Measurements from ENCODE around the gene MTMR6. TPM values are rescaled to one million over a fixed set of nuclear protein-coding genes. Genes with fewer than 3 reads are reported as not detected.

The MTMR6 gene
- total RNA-seq, 1 donor from 2014 or later: 16.4 TPM

DNA sequence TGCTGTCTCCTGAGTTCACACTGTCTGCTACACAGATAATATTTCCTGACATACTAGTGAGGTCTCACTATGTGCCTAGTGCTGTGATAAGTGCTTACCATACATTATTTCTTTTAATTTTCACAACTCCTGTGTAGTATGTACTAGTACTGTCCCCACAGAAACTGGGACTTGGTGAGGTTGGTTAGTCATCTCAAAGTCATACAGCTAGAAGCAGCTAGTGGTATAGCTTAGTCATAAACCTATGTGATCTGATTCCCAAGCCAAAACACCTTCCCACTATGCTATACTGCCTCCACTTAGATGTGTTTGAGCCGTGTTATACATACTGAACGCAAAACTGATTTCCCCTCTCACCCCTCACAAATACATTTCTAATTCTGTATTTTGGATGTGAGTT lies 10.5 kb downstream of the MTMR6 start:
- no peak for DNase-seq

DNA sequence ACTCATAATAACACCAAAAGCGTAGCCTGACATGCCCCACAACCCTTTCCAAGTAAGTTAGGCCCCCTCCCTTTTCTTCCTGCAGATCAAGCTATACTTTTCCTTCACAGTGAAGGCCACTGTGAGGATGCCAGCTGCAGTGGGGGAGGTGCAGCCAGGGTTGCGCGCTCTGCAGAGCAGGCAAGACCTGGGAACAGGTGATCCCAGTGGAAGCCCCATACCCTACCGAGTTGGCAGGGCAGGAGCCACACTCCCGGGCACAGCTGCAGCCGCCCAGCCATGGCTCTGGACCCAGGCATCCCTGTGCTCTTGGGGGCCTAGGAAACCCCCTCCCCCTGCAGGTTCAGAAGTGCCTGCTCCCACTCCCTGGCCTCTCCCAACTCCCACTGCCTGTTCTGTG lies 18.7 kb downstream of the MTMR6 start:
- DNase-seq: no peak

DNA sequence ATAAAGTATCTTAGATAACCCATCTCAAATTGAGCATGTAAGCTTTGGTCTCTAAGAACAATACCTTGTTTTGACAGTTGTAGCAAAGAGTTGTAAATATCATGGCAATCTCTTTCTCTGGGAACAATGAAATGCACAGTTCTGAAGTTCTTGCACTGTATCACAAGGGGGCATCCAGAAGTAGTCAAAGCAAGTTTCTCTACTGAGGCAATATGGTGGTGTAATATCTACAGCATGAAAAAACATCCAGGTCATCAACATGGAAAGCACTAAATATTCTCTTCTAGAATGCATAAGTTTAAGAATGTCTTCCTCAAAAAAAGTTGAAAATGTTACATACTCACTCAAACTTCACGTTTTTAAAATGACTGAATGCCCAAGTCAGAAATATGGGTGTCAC lies 19.6 kb downstream of the MTMR6 start:
- DNase-seq: no peak

DNA sequence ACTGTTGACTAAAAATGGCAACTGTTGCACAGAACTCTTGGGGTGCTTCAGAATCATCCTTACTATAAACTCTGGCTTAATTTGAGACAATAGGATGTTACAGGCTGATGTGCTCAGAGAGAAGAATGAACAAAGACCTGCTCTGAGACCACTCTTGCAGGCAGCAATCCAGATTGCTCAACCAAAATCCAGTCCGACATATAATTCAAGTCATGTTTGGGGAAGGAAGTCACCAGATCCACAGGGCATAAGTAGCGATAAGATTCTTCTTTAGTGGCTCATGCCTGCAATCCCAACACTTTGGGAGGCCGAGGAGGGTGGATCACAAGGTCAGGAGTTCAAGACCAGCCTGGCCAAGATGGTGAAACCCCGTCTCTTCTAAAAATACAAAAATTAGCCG lies 20.6 kb downstream of the MTMR6 start:
- DNase-seq: no peak

DNA sequence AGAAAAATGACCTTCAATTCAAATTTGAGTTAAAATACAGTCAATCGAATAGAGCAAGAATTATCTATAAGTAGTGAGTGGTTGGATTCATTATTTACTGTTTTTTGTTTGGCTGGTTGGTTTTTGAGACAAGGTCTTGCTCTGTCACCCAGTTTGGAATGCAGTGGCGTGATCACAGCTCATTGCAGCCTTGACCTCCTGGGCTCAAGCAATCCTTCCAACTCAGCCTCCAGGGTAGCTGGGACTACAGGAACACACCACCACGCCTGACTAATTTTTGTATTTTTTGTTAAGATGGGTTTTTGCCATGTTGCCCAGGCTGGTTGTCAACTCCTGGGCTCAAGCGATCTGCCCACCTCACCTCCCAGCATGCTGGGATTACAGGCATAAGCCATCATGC lies 25.0 kb downstream of the MTMR6 start:
- DNase-seq: no peak

DNA sequence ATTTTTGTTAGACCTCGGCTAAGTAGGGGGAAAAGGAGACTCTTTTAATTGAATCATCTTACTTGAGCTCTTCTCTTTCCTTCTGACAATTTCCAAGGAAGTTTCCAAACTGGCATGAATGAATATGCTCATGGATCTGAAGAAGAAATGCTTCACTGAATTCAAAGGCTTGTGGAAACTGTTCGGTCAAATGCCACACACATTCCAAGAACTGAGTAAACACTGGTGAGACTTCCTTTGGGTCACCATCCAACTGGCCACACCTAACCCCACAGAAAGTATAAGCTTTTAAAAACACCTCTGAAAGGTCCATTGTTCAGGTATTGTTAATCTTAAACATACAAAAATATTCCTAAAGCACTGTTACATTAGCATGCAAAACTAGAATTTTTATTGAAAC lies 33.6 kb downstream of the MTMR6 start:
- DNase-seq: no peak

DNA sequence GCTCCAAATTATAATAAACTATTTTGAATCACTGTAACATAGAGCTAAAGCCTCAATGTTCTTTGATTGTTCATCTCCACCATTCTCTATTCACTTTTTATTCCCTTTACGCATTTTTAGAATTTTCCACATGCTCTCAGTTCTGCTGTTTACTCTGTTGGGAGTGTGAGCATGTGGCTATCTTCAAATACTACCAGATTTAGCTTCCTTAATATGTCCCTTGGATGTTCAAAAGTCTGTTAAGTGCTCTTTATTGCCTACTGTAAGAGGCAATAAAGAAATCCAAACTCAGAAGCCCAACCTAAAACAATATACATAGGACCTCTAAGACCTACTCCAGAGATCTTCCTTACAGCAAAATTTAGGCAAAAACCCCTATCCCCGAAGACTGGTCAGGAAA lies 34.5 kb downstream of the MTMR6 start:
- no peak for DNase-seq

DNA sequence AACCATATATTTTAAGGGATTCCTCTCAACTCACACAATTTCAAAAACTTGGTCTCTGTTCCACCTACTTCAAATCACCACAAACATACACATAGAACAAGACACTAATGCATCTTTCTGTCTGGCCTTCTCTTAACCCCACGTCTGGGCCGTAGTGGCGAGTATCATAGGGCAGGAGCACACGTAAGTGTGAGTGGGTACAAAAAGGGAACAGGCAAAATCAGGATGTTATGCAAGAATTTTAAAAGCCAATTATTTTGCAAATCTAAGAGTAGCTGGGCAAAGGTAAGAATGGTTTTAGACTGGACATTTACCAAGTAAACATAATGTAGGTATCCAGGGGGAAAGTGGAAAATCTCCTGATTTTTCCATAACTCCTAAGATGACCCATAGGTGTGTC lies 35.1 kb downstream of the MTMR6 start:
- DNase-seq: no peak

DNA sequence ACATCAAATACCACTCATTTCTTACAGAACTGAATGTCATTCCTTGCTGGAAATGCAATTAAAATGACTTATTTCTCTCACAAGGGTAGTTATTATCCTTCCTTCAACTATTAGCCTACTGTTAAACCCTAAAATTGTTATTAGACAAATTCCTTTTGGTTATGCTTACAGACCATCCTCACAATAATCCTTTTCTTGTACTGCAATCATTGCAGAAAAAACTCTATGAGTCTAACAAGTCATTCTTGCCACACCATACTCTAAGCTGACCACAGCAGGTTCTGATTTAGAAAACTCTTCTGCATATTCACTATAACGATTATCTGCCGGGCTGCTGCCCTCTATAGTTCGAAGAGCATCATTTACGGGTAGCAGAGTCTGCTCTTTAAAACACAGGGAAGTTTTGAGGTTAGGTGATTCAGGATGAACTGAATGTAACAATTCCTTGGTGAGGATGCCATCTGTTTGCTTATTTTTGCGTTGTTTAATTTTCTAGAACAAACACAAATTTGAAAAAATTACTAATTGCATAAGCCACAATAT lies 38.2 kb downstream of the MTMR6 start:
- peak; percentile 4 for DNase-seq

DNA sequence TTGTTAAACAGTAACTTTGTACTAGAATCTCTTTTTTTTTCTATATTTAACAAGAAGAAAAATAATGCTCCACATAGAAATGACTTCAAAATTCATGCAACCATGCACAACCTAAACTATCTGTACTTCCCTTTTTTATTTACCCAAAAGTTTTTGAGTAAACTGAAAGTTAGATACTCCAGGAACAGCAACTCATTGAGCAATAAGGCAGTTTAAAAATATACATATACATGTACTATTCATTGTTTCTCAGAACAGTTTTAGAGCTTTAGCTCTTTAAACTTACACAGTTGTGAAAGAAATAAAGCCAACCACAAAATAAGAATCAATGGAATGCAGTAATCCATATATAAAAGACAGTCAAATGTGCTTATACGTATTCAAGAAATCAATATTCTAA lies 39.2 kb downstream of the MTMR6 start:
- DNase-seq: no peak

DNA sequence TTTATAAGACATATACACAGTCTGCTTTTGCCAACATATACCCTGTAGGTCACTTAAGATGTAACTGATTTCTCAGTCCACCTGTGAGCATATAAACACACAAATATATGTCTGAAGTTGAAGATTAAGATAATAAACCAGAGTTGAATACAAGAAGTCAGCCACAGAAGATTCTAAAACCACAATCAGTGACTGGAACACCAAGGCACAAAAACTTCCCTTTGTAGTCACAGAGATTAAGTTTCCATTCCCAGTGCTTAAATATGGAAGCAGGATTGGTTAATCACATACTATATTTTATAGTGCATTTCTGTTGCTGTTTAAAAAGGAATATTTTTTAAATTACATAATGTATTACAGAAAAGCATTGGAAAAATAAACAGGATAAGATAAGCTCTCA lies 39.9 kb downstream of the MTMR6 start:
- no peak for DNase-seq

DNA sequence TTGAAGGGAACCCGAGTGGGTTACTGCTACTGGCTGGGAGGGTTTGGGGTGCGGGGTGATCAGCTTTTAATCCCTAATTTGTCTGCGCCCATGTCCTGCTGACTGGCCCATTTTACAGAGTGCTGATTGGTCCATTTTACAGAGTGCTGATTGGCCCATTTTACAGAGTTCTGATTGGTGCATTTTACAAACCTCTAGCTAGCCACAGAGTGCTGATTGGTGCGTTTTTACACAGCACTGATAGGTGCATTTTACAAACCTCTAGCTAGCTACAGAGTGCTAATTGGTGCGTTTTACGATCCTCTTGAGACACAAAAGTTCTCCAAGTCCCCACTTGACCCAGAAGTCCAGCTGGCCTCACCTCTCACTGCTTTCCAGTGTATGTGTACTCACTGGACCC lies 43.2 kb downstream of the MTMR6 start:
- DNase-seq: no peak

DNA sequence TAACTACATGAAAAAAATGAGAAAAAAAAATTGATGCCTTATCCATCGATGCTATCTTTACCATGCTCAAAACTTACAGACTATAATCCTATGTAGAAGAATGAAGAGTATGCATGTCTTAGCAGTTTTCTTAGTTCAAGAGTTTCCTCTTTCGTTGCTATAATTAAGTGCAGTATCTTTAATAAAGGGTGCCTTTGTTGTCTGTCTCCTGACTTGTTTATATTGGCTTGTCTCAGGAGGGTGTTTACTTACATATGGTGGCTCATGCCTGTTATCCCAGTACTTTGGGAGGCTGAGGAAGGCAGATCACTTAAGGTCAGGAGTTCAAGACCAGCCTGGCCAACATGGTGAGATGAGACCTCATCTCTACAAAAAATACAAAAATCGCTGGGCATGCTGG lies 44.3 kb downstream of the MTMR6 start:
- DNase-seq: no peak

DNA sequence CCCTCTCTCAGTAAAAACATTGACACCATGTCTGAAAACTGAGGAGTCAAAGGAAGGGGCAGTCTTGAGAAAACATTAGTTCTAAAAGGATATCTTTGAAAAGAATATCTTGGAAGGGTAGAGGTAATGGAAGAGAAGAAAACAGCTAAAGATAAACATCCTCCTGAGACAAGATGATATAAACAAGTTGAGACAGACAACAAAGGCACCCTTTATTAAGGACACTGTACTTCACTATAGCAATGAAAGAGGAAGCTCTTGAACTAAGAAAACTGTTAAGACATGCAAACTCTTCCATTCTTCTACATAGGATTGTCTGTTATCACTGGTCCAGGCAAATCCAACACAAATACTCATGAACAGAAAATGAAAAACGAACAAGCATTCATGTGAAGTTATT lies 46.3 kb downstream of the MTMR6 start:
- no peak for DNase-seq

DNA sequence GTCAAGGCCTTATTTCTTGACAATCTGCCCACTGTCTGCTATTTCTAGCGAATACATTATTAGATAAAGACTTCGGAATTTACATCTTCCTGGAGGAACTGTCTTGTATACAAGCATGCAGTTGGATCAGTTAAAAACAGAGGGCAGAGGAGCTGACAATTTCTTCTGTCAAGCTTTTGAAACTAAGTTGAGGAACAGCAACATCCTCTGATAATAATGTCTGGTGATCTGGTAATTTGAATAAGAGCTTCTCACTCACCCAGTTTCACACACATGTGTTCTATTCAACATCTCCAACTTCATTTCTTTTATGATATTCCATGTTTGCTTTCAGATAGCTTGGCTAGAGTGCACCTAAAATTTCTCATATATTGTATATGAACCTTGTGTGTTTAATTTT lies 50.2 kb downstream of the MTMR6 start:
- DNase-seq: no peak

DNA sequence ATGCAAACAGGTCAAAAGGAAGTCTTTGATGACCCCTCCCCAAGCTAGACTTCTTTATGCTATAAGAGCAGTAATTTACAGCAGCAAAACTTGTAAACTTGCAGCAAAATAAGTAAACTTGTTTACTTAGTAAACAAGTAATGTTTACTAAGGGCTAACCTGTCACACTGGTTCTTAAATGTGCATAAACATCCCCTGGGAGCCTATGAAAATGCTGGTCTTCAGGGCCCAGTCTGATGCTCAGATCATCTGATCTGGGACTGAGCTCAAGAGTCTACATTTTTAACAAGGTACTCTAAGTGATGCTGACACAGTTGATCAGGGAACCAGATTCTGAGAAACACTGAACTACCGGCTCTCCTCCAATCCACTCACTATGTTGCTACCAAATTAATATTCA lies 53.4 kb downstream of the MTMR6 start:
- DNase-seq: no peak

DNA sequence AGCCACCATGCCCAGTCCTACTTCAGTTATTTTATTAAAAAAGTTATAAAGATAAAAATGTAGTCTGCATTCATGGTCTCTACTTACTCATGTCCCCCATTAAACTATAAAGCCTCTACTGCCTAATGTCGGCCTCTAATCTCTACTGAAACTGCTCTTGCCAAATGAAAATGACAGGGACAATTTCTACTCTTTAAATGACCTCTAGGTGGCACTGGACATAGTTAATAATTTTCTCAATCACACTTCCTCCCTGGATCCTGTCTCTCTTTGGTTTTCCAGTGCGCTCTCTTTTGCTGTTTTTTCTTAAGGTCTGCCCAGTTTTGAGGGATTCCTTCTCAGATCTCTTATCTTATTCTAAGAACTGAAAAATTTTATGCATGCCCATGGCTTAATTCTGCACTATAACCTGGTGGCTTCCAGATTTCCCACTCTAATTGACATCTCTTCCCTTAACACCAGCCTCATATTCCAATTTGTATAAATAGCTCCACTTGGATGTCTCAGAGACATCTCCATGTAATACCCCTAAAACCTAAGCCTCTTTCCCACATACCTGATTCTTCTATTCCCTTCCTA lies 54.3 kb downstream of the MTMR6 start:
- no peak for DNase-seq

DNA sequence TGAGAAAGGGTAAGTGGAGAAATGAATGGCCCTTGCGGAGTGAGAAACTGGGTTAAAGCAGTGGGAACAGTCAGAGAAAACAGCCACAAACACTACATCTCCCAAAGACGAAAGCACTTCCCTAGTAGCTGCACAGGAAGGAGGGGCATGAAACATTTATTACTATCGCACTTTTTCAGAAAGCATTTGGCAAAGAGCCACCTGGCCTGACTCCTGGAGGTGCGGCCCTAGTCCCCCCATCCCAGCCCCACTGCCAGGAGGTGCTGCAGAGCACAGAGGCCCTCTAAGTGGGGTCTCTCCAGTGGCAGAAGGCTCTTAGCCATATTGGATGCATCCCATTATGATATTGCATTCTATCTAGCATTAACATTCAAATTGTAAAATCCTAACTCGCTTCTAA lies 55.8 kb downstream of the MTMR6 start:
- DNase-seq: no peak

DNA sequence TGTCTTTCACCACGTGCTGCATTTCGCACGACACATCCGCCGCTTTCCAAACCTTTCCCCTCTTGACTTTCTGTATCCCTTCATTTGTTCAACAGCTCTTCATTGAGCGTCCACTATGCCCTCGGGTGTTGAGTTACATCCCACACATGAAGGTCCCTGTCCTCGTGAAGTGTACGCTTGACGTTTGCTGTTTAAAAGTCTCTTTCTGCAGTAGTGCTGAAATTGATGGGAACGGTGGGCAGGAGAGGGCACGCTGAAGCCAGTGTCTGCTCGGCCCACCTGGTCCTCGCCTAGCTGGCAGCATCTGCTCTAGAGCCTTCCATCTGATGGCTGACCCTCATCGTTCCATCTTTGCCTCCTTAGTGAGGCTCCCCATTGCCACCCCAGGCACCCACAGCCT lies 59.6 kb downstream of the MTMR6 start:
- DNase-seq: no peak

DNA sequence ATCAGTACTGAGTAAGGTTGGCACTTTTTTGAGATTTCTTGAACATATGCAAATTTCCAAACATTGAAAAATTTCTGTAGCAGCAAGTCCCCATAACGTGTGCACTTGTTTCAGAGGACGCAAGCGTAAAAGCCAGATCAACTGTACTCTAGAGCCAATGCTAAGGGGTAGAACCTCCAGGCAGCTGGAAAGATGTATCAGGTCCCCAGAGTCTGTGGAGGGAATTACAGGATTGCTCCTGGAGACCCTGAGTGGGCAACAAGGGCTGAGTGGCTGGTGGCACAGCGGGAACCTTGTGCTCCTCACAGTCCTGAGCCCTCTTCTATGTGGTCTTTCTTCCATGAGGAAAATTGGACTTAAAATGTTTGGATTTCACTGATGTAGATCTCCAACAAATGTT lies 61.3 kb downstream of the MTMR6 start:
- DNase-seq: no peak

DNA sequence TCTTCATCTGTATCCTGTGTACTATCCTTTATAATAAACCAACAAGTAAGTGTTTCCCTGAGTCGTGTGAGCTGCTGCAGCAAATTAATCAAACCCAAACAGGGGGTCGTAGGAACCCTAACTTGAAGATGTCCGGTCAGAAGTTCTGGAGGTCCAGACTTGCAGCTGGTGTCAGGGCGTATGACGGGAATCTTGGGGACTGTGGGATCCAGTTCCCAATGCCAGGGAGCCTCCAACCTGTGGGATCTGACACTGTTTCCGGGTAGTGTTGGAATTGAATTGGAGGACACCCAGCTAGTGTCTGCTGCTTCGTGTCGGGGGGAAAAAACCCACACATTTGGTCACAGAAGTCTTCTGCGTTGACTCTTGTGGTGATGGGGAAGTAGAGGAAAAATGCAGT lies 63.1 kb downstream of the MTMR6 start:
- DNase-seq: no peak

DNA sequence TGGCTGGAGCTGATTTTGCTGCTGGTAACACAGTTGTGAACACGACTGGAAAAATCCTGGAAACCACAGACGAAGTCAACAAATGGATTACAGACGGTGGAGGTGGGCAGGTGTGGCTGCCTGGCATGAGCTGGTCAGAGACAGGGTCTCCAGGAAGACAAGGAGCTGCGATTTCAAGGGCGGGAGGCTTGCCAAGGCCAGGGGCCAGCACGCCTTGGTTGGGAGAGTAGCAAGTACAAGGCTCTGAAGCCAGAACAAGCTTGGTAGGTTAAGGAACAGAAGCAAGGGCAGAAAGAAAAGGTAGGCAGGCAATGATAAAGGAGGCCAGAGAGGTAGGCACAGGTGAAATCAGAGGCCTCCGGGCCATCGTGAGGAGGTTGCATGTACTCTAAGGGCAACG lies 64.5 kb downstream of the MTMR6 start:
- no peak for DNase-seq

DNA sequence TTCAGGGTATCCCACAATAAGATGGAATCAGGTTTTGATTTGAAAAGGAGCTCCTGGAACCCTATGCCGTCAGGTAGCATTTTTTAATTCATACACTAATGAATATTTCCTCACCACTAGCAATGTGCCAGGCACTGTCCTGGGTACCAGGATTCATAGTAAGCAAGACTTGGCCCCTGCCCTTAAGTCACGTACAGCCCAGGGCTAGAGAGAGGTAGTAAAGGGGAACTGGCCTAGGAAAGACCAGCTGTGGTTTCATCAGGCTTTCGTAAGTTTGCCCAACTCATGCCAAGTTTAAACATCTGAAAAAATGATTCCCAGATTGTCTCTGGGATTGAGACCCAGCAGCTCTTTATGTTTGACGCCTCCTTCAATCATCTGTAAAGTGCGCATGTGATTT lies 69.3 kb downstream of the MTMR6 start:
- no peak for DNase-seq

DNA sequence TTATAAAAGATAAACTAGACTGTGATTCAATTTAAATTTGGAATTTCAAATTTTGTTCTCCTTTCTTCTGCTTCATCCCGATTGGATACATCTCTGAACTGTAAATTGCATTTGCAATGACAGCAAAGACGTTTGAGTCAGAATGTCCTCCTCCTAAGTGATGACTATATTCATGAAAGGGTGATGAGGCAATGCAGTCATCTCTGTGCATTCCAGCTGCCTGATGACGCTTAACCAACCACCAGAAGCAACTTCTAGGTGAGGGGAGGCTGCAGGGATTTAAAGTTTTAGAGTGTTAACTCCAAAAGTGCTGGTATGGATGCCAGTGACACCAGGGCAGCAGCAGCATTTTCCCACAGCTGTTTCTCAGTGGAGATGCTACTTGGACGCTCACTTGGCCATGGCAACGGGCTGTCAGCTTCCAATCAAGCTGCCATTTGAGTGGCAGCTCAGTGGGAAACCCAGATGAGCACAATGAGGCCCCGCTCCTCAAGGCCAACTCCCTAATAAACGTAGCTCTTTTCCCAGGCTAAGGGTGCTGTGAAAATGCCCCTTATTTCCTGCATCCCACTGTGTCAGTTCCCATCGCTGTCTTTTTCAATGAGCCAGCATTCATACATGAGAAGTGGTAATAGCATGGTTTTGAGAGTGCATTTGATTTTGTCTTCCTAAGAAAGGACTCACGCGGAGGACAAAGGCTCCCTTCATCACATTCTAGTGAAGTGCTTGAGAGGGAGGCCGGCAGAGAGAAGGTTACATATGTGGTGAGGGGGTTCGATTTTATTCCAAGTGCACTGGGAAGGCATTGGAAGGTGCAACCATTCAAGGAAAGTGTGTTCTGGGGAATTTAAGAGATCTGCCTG lies 70.0 kb downstream of the MTMR6 start:
- no peak for DNase-seq

All from skin of body (tissue), 2 donors.